Activated T-helper 1 cell treated with anti-CD3 and anti-CD28 coated beads, Interleukin-12 subunit alpha, Interleukin-12 subunit beta, Interleukin-2, Interleukin-4 antibody, amounts not matched to agents 30 ng/mL and 10 ng/mL and 1 ng/mL, durations not matched to agents 14 hours and 24 hours and 36 hours (primary cell): Measurements from ENCODE around the gene ZNF454. TPM values are rescaled to one million over a fixed set of nuclear protein-coding genes. Genes with fewer than 3 reads are reported as not detected.

Experiments used
- DNase-seq: peaks from one replicate; pipeline ENCODE4 v3.0.0; 2021; ENCODE audit warnings: low spot score
- H3K27ac Mint-ChIP-seq: one replicate; pipeline ENCODE4 v1.8.0; 2021; ENCODE audit warnings: mild to moderate bottlenecking, mixed read lengths
- H3K27me3 Mint-ChIP-seq: one replicate; pipeline ENCODE4 v1.8.0; 2022; ENCODE audit warnings: mild to moderate bottlenecking, moderate library complexity, mixed read lengths; ENCODE audit not compliant: insufficient read depth
- H3K36me3 Mint-ChIP-seq: one replicate; pipeline ENCODE4 v1.8.0; 2021; ENCODE audit warnings: low read depth, mixed read lengths
- H3K4me1 Mint-ChIP-seq: one replicate; pipeline ENCODE4 v1.8.0; 2021; ENCODE audit warnings: low read depth, mixed read lengths
- H3K4me3 Mint-ChIP-seq: one replicate; pipeline ENCODE4 v1.8.0; 2021; ENCODE audit warnings: mild to moderate bottlenecking, moderate library complexity, mixed read lengths
- H3K9me3 Mint-ChIP-seq: one replicate; pipeline ENCODE4 v1.8.0; 2021; ENCODE audit warnings: mixed read lengths
- intact Hi-C: fragments of 100-400 bp; cut with micrococcal nuclease; formaldehyde crosslinking; loops from one replicate; pipeline ENCODE4 v1.15.1; 2024
- total RNA-seq: library from RNA; stranded (reverse); gene quantifications from 2 replicates; pipeline ENCODE4 v1.2.3, GENCODE V29; 2022

Gene ZNF454
- total RNA-seq = not detected in 2 replicates

- no peaks in the 10 kb centered on the region for H3K4me1 Mint-ChIP-seq
- no peaks in the 10 kb centered on the region for H3K27me3 Mint-ChIP-seq
- no peak for DNase-seq
- no peak within 1 kb of the TSS for H3K4me3 Mint-ChIP-seq
- H3K27ac Mint-ChIP-seq = no peak within 1 kb of the TSS
- no peaks in the 10 kb centered on the region for H3K36me3 Mint-ChIP-seq
- intact Hi-C loops = no loop called here
- H3K9me3 Mint-ChIP-seq = peaks cover 79% of the 10 kb centered on the region
These were observed at the start of gene ZNF454 for GRCh38 chr5:178940569-178941360. TSS of gene ZNF454 (plus strand) at chr5:178941198. CDS start at chr5:178942792, 1,594 bp downstream.

DNA sequence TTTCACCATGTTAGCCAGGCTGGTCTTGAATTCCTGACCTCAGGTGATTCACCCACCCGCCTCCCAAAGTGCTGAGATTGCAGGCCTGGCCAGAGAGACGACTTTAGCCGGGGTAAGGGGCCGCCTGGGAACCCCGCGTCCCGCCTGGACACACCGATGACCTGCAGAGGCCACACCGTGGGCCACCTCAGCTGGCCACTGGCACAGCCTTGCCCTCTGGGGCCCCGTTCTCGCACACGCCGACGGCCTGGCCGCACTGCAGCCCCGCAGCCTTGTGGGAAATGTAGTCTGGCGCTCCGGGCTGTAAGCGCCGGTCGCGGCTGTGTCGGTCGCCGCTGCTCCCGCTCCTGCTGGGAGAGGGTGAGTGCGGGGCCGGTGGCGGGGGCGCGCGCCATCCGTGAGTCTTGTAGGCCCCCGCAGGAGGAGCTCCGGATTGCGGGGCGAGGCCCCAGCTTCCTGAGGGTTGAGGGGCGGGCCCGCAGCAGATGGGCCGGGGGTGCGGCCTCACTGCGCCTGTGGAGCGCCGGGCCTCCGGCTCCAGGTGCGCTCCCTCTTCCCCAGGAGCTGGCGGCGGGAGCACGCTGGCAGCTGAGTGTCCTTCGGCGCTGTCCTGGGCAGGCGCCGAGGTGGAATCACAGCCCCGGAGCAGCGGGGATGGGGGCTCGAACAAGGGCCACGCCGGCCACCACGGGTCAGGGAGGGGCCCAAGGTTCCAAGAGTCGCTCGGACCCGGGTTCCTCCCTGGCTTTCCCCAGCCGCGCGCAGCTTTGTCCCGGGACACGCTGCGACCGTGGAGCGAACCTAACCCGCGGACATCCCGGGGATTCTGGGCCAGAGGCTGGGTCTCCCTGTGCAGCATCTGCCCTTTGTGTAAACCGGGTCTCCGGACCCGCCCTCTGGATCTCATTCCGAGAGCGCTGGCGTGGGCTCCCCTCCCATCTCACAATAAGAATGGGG, 45.1 kb upstream of the ZNF454 start, which contains the start of gene ZFP2:
ZFP2 (plus strand) TSS at position 299 of the 957 bp plus-strand sequence. CDS start 35,401 bp downstream, outside the sequence.
- Mint-ChIP-seq H3K27me3 (peaks cover 4% of the 10 kb centered on the region), H3K36me3 (peaks cover 2% of the 10 kb centered on the region), H3K9me3 (peaks cover 58% of the 10 kb centered on the region), H3K4me3 (peak within 1 kb of the TSS; percentile 54), H3K27ac (no peak within 1 kb of the TSS), H3K4me1 (no peaks in the 10 kb centered on the region)
- intact Hi-C loops = no loop called here
- DNase-seq = no peak

DNA sequence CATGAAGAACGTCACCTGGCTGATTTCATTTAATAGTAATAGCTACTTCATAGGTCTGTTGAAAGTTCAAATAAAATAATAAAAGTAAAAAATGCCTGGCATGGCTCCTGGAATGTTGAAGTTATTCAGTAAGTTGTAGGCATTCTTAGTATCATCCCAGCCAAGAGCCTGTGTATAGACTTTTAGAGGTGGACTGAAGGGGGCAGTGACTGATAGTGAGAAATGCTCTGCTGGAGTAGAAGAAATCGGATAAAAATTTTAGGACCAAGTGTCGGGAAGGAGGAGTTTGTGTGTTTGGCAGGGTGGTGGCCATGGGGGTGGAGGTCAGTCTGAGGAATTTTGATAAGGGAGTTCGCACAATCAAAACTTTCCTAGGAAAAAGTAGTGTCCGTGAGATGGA, 41.7 kb upstream of the ZNF454 start:
- Mint-ChIP-seq H3K27ac (no peak overlapping the region), H3K4me1 (no peaks in the 10 kb centered on the region), H3K9me3 (peaks cover 56% of the 10 kb centered on the region), H3K4me3 (no peak overlapping the region), H3K36me3 (peaks cover 2% of the 10 kb centered on the region), H3K27me3 (peaks cover 4% of the 10 kb centered on the region)
- intact Hi-C loops = no loop called here
- DNase-seq = no peak

- Mint-ChIP-seq H3K9me3 (peaks cover 40% of the 10 kb centered on the region), H3K36me3 (no peaks in the 10 kb centered on the region), H3K4me1 (no peaks in the 10 kb centered on the region), H3K4me3 (no peak overlapping the region), H3K27me3 (no peaks in the 10 kb centered on the region), H3K27ac (no peak overlapping the region)
- intact Hi-C loops = no loop called here
- DNase-seq = no peak
These were observed 38.1 kb upstream of the ZNF454 start for GRCh38 chr5:178902849-178903248.

DNA sequence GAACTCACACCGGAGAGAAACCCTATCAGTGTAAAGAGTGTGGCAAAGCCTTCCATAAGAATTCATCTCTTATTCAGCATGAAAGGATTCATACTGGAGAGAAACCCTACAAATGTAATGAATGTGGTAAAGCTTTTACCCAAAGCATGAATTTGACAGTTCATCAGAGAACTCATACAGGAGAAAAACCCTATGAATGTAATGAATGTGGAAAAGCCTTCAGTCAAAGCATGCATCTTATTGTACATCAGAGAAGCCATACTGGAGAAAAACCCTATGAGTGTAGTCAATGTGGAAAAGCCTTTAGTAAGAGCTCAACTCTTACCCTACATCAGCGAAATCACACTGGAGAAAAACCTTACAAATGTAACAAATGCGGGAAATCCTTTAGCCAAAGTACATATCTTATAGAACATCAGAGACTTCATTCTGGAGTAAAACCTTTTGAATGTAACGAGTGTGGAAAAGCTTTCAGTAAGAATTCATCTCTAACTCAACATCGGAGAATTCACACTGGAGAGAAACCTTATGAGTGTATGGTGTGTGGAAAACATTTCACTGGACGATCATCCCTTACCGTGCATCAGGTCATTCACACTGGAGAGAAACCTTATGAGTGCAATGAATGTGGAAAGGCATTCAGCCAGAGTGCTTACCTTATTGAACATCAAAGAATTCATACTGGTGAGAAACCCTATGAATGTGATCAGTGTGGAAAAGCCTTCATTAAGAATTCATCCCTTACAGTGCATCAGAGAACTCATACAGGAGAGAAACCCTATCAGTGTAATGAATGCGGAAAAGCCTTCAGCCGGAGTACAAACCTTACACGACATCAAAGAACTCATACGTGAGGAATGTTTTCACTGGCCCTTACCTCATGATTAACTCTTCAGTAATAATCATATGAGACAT, 8.9 kb upstream of the ZNF454 start:
- Mint-ChIP-seq H3K27ac (no peak overlapping the region), H3K4me1 (no peaks in the 10 kb centered on the region), H3K4me3 (no peak overlapping the region), H3K27me3 (no peaks in the 10 kb centered on the region), H3K36me3 (peaks cover 5% of the 10 kb centered on the region), H3K9me3 (peaks cover 90% of the 10 kb centered on the region)
- intact Hi-C loops = no loop called here
- DNase-seq = no peak

DNA sequence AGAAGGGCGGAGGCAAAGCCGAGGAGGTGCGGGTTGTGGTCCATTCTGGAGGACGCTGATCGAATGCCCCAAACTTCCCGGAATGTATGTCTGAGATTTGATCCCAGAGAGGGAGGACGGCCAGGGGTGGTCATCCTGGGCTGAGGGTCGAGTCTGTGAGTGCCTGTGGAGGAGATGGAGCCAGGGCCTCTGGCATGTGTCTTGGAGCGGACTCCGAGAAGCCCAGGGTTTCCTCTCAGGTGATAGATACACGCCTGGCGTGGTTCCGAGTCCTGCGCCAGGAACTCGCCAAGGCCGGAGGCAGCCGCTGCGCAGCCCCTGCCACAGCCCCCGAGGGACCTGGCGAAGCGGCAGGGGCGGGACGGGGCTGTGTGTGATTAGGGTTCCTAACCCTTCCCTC, 363 bp downstream of the ZNF454 start:
- H3K27me3 Mint-ChIP-seq = no peaks in the 10 kb centered on the region
- H3K9me3 Mint-ChIP-seq = peaks cover 79% of the 10 kb centered on the region
- no peak overlapping the region for H3K4me3 Mint-ChIP-seq
- DNase-seq = no peak
- intact Hi-C loops = no loop called here
- H3K36me3 Mint-ChIP-seq = no peaks in the 10 kb centered on the region
- no peaks in the 10 kb centered on the region for H3K4me1 Mint-ChIP-seq
- no peak overlapping the region for H3K27ac Mint-ChIP-seq

GRCh38 chr5:178965465-178966055, 24.6 kb downstream of the ZNF454 start:
- H3K27me3 Mint-ChIP-seq = no peaks in the 10 kb centered on the region
- no peak overlapping the region for H3K27ac Mint-ChIP-seq
- H3K36me3 Mint-ChIP-seq = no peaks in the 10 kb centered on the region
- DNase-seq = no peak
- intact Hi-C loops = no loop called here
- no peak overlapping the region for H3K4me3 Mint-ChIP-seq
- H3K9me3 Mint-ChIP-seq = peaks cover 81% of the 10 kb centered on the region
- H3K4me1 Mint-ChIP-seq = no peaks in the 10 kb centered on the region

- intact Hi-C loops = no loop called here
- H3K4me3 Mint-ChIP-seq = no peak overlapping the region
- H3K27me3 Mint-ChIP-seq = no peaks in the 10 kb centered on the region
- no peak for DNase-seq
- no peaks in the 10 kb centered on the region for H3K36me3 Mint-ChIP-seq
- no peaks in the 10 kb centered on the region for H3K4me1 Mint-ChIP-seq
- H3K27ac Mint-ChIP-seq = no peak overlapping the region
- peaks cover 63% of the 10 kb centered on the region for H3K9me3 Mint-ChIP-seq
These were observed 40.4 kb downstream of the ZNF454 start for GRCh38 chr5:178981381-178981780.

- H3K36me3 Mint-ChIP-seq = peaks cover under 1% of the 10 kb centered on the region
- intact Hi-C loops = no loop called here
These were observed 41.9 kb downstream of the ZNF454 start for GRCh38 chr5:178982941-178983340.

DNA sequence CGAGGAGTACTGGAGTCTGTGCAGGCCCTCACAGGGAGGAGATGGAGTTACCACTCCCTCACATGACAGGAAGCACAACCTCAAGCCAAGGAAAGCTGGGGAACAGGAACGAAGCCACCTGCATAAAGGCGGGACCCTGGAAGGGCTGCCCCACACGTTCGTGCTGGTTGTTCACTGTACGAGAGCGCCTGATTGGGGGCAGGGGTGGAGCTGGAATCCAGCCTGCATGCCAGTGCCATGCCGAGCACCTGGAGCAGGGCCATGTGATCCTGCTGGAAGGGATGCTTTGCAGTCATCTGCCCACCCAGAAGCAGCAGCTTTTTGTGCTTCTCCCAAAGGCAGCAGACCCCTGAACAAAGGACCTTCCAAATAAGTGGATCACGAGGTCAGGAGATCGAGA, 42.7 kb downstream of the ZNF454 start:
- Mint-ChIP-seq H3K27me3 (no peaks in the 10 kb centered on the region), H3K27ac (no peak overlapping the region), H3K4me1 (no peaks in the 10 kb centered on the region), H3K4me3 (no peak overlapping the region), H3K9me3 (peaks cover 53% of the 10 kb centered on the region), H3K36me3 (peaks cover 2% of the 10 kb centered on the region)
- intact Hi-C loops = no loop called here
- no peak for DNase-seq

More at GRCh38 chr5:178982941-178983340, 41.9 kb downstream of the ZNF454 start:
- H3K4me3 Mint-ChIP-seq = no peak overlapping the region
- H3K27me3 Mint-ChIP-seq = no peaks in the 10 kb centered on the region
- no peaks in the 10 kb centered on the region for H3K4me1 Mint-ChIP-seq
- no peak overlapping the region for H3K27ac Mint-ChIP-seq
- no peak for DNase-seq
- H3K9me3 Mint-ChIP-seq = peaks cover 56% of the 10 kb centered on the region

- peaks cover 46% of the 10 kb centered on the region for H3K9me3 Mint-ChIP-seq
- intact Hi-C loops = no loop called here
- peaks cover 2% of the 10 kb centered on the region for H3K36me3 Mint-ChIP-seq
- no peaks in the 10 kb centered on the region for H3K4me1 Mint-ChIP-seq
- H3K4me3 Mint-ChIP-seq = no peak overlapping the region
- no peak overlapping the region for H3K27ac Mint-ChIP-seq
- DNase-seq = no peak
- H3K27me3 Mint-ChIP-seq = no peaks in the 10 kb centered on the region
These were observed 43.4 kb downstream of the ZNF454 start for GRCh38 chr5:178984145-178985072.
